Osteocyte (in vitro differentiated cells): ENCODE data around the gene SH3GL2. TPM values are rescaled to one million over a fixed set of nuclear protein-coding genes. Genes with fewer than 3 reads are reported as not detected.

Source experiments
- DNase-seq: peaks from one replicate; pipeline ENCODE4 v3.0.0; 2021; ENCODE audit warnings: mixed read lengths; ENCODE audit not compliant: unreplicated experiment; ENCODE audit errors: extremely low spot score
- H3K27ac Mint-ChIP-seq: one replicate; pipeline ENCODE4 v1.8.0; 2021; ENCODE audit warnings: mild to moderate bottlenecking, mixed read lengths; ENCODE audit not compliant: unreplicated experiment
- H3K27me3 Mint-ChIP-seq: one replicate; pipeline ENCODE4 v1.8.0; 2021; ENCODE audit warnings: mixed read lengths; ENCODE audit not compliant: unreplicated experiment
- H3K36me3 Mint-ChIP-seq: one replicate; pipeline ENCODE4 v1.8.0; 2021; ENCODE audit warnings: mixed read lengths; ENCODE audit not compliant: unreplicated experiment
- H3K4me1 Mint-ChIP-seq: one replicate; pipeline ENCODE4 v1.8.0; 2021; ENCODE audit warnings: mixed read lengths; ENCODE audit not compliant: unreplicated experiment
- H3K4me3 Mint-ChIP-seq: one replicate; pipeline ENCODE4 v1.8.0; 2021; ENCODE audit warnings: mild to moderate bottlenecking, moderate library complexity, mixed read lengths; ENCODE audit not compliant: unreplicated experiment
- H3K9me3 Mint-ChIP-seq: one replicate; pipeline ENCODE4 v1.8.0; 2021; ENCODE audit warnings: mixed read lengths; ENCODE audit not compliant: unreplicated experiment
- total RNA-seq: library from RNA; stranded (reverse); gene quantifications from 2 replicates; pipeline ENCODE4 v1.2.1, GENCODE V29; 2021
- TF ChIP-seq, protein P1 (sequence below): fragments of 200-600 bp; sonication (generic); IDR thresholded peaks from 2 replicates; pipeline ENCODE4 v1.5.0; 2021; ENCODE audit warnings: antibody characterized with exemption, mild to moderate bottlenecking, moderate library complexity

Gene SH3GL2
- total RNA-seq, 1 donor from 2014 or later: 0.16 TPM

DNA sequence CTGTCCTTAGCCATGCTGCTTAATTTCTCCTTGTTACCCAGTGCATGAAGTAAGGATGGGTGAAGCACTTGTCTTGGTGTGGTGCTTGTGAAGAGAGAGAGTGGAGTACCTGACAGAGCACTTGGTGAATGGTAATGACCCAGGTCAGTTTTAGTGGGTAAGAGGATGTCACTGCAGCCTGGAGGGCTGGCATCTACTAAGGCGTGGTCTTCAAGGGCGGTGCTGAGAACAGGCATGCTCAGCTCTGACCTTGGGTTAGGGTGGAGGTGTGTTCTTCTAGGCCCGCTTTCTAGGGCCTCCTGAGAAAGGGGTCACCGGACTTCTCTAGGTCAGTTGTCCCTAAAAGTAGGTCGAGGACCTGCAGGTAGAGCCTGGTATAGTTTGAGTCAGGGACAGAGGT, 25.7 kb downstream of the SH3GL2 start:
- TF ChIP-seq, protein P1, sequence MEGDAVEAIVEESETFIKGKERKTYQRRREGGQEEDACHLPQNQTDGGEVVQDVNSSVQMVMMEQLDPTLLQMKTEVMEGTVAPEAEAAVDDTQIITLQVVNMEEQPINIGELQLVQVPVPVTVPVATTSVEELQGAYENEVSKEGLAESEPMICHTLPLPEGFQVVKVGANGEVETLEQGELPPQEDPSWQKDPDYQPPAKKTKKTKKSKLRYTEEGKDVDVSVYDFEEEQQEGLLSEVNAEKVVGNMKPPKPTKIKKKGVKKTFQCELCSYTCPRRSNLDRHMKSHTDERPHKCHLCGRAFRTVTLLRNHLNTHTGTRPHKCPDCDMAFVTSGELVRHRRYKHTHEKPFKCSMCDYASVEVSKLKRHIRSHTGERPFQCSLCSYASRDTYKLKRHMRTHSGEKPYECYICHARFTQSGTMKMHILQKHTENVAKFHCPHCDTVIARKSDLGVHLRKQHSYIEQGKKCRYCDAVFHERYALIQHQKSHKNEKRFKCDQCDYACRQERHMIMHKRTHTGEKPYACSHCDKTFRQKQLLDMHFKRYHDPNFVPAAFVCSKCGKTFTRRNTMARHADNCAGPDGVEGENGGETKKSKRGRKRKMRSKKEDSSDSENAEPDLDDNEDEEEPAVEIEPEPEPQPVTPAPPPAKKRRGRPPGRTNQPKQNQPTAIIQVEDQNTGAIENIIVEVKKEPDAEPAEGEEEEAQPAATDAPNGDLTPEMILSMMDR: no peak
- Mint-ChIP-seq H3K4me3 (no peak overlapping the region), H3K36me3 (no peaks in the 10 kb centered on the region), H3K9me3 (no peaks in the 10 kb centered on the region), H3K4me1 (no peaks in the 10 kb centered on the region), H3K27me3 (peaks cover 29% of the 10 kb centered on the region), H3K27ac (no peak overlapping the region)
- no peak for DNase-seq

DNA sequence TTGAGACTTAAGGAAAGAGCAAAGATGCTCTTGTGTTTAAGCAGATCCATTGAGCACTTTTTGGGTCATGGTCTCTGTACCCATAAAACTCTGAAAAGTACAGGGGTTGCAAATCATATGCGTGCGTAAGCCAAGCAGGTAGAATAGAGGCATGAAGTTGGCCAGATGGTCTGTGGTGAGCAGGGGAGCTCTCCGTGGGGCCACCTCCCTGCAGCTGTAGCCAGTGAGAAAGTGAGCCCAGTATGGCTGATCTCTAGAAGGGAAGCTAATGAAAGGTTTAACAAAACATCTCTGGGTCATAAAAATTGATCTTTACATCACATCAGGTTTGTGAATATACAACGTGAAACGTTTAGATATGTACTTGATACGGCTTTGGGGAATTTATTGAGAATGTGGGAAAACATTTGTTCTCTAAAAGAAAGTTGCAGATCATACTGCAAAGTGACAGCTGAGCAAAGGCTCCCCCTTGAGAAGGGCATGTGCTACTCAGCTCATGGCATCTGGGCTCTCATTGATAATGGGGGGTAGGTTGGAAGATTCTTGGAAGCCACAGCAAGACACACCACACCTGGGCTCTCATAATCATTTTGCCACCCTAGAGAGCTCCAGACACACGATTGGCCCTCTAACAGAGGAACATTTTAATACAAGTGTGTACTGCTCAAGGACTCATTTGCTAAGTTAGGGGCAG, 30.6 kb downstream of the SH3GL2 start:
- no peaks in the 10 kb centered on the region for H3K4me1 Mint-ChIP-seq
- H3K36me3 Mint-ChIP-seq: no peaks in the 10 kb centered on the region
- no peaks in the 10 kb centered on the region for H3K9me3 Mint-ChIP-seq
- H3K27me3 Mint-ChIP-seq: peaks cover 39% of the 10 kb centered on the region
- no peak for DNase-seq
- TF ChIP-seq, protein P1: no peak
- no peak overlapping the region for H3K27ac Mint-ChIP-seq
- no peak overlapping the region for H3K4me3 Mint-ChIP-seq

DNA sequence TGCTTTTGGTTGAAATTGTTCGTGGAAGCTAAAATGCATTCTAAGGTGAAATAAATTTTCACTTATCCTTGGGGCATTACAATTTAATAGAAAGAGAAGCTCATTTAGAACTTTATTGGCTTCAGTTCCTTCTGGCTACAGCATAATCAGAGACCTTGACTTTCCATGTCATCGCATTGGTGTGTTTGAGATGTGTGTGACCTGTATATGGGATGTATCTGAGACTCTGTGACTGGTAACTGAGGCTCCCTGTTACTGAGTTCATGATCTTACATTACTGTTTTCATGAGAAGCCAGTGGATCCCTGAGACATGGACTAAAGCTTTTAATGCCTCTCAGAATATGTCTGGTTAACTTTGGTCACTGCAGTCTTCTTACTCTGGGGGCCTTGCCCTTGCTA, 32.5 kb downstream of the SH3GL2 start:
- H3K9me3 Mint-ChIP-seq: no peaks in the 10 kb centered on the region
- H3K4me3 Mint-ChIP-seq: no peak overlapping the region
- H3K4me1 Mint-ChIP-seq: no peaks in the 10 kb centered on the region
- H3K36me3 Mint-ChIP-seq: no peaks in the 10 kb centered on the region
- H3K27ac Mint-ChIP-seq: no peak overlapping the region
- DNase-seq: no peak
- H3K27me3 Mint-ChIP-seq: peaks cover 41% of the 10 kb centered on the region
- TF ChIP-seq, protein P1: no peak

DNA sequence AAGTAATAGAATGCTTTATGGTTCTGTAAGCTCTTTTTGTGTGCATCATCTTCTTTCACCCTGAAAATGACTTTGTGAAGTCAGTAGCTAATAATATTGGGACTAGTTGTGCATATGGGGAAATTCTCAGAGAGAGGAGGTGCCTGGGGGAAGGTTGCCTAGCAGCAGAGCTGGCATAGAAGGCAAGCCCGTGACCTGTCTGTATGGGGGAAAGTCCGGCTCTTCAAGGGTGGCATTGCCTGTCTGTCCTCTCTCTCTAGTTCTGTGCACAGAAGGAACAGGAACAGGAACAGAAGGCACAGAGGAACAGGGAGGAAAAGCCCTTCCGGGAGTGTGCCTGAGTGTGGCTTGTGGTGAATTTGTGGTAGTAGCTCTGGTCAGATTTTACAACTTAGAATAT, 33.1 kb downstream of the SH3GL2 start:
- Mint-ChIP-seq H3K4me3 (no peak overlapping the region), H3K27me3 (peaks cover 44% of the 10 kb centered on the region), H3K4me1 (no peaks in the 10 kb centered on the region), H3K9me3 (no peaks in the 10 kb centered on the region), H3K36me3 (no peaks in the 10 kb centered on the region), H3K27ac (no peak overlapping the region)
- TF ChIP-seq, protein P1: no peak
- no peak for DNase-seq

DNA sequence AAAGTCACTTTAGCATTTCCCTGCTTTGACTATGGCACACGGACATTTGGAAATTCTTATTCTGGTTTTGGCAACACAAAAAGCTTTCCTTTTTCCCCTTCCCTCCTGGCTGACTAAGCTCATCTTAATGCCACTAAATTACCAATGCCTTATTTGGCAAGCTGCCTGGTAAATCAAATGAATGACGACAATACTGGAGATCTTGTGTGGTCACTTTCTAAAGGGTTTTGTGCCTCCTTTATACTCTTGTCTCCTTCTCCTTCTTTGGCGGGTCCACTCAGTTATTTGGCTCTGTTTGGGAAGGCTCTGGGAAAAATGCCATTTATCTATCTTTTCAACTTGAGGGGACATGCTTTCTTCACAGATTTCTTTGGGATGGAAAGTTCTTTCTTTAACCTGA, 34.9 kb downstream of the SH3GL2 start:
- no peak for DNase-seq
- no peak overlapping the region for H3K4me3 Mint-ChIP-seq
- no peaks in the 10 kb centered on the region for H3K4me1 Mint-ChIP-seq
- no peaks in the 10 kb centered on the region for H3K36me3 Mint-ChIP-seq
- no peak overlapping the region for H3K27ac Mint-ChIP-seq
- TF ChIP-seq, protein P1: no peak
- peaks cover 43% of the 10 kb centered on the region for H3K27me3 Mint-ChIP-seq
- no peaks in the 10 kb centered on the region for H3K9me3 Mint-ChIP-seq
